WTC11 (cell line): ENCODE measurements around the gene NECTIN1.

Source experiments
- ATF6 ChIP-seq: sonication (generic); formaldehyde crosslinking; IDR thresholded peaks from 2 replicates; pipeline ENCODE4 v1.8.1; 2023; ENCODE audit warnings: mild to moderate bottlenecking, missing genetic modification reagents
- CTCF ChIP-seq: fragments of 200-600 bp; IDR thresholded peaks from 2 replicates; pipeline ENCODE4 v1.8.0; 2022; ENCODE audit warnings: antibody characterized with exemption
- E2F1 ChIP-seq: sonication (generic); formaldehyde crosslinking; IDR thresholded peaks from 2 replicates; pipeline ENCODE4 v1.8.0; 2022; ENCODE audit warnings: mild to moderate bottlenecking, missing genetic modification reagents
- E2F4 ChIP-seq: sonication (generic); formaldehyde crosslinking; IDR thresholded peaks from 2 replicates; pipeline ENCODE4 v1.8.1; 2022; ENCODE audit warnings: low read depth, mild to moderate bottlenecking, moderate library complexity, missing genetic modification reagents, borderline replicate concordance
- E2F5 ChIP-seq: sonication (generic); formaldehyde crosslinking; IDR thresholded peaks from 2 replicates; pipeline ENCODE4 v1.8.1; 2022; ENCODE audit warnings: mild to moderate bottlenecking, moderate library complexity, missing genetic modification reagents
- FOXJ3 ChIP-seq: sonication (generic); formaldehyde crosslinking; IDR thresholded peaks from 2 replicates; pipeline ENCODE4 v1.9.0; 2021; ENCODE audit warnings: missing genetic modification reagents, mild to moderate bottlenecking, borderline replicate concordance
- FOXP4 ChIP-seq: sonication (generic); formaldehyde crosslinking; IDR thresholded peaks from 2 replicates; pipeline ENCODE4 v1.8.0; 2022; ENCODE audit warnings: mild to moderate bottlenecking, missing genetic modification reagents
- GABPB1 ChIP-seq: sonication (generic); formaldehyde crosslinking; IDR thresholded peaks from 2 replicates; pipeline ENCODE4 v1.8.1; 2023; ENCODE audit warnings: mild to moderate bottlenecking, missing genetic modification reagents
- MYBL2 ChIP-seq: sonication (generic); formaldehyde crosslinking; IDR thresholded peaks from 2 replicates; pipeline ENCODE4 v1.8.1; 2023; ENCODE audit warnings: mild to moderate bottlenecking, moderate library complexity, missing genetic modification reagents
- TEAD4 ChIP-seq: sonication (generic); formaldehyde crosslinking; IDR thresholded peaks from 2 replicates; pipeline ENCODE4 v1.8.0; 2022; ENCODE audit warnings: mild to moderate bottlenecking, missing genetic modification reagents
- ZNF232 ChIP-seq: sonication (generic); formaldehyde crosslinking; IDR thresholded peaks from 2 replicates; pipeline ENCODE4 v1.8.0; 2022; ENCODE audit warnings: mild to moderate bottlenecking, missing genetic modification reagents

GRCh38 chr11:119717839-119718534, 11.0 kb downstream of the NECTIN1 start:
- TF ChIP-seq CTCF (no peak), ZNF232 (CRISPR knock-in tag) (no peak), FOXJ3 (no peak), FOXP4 (CRISPR knock-in tag) (no peak), E2F5 (CRISPR knock-in tag) (no peak), MYBL2 (CRISPR knock-in tag) (no peak), E2F4 (CRISPR knock-in tag) (no peak), ATF6 (CRISPR knock-in tag) (no peak), GABPB1 (CRISPR knock-in tag) (no peak), E2F1 (no peak), TEAD4 (CRISPR knock-in tag) (no peak)
